ENCODE data around the gene HIRA. TPM values are rescaled to one million over a fixed set of nuclear protein-coding genes. Genes with fewer than 3 reads are reported as not detected.

HIRA gene
- total RNA-seq, 2 donors from 2014 or later: 26.9 to 34.9 TPM

DNA sequence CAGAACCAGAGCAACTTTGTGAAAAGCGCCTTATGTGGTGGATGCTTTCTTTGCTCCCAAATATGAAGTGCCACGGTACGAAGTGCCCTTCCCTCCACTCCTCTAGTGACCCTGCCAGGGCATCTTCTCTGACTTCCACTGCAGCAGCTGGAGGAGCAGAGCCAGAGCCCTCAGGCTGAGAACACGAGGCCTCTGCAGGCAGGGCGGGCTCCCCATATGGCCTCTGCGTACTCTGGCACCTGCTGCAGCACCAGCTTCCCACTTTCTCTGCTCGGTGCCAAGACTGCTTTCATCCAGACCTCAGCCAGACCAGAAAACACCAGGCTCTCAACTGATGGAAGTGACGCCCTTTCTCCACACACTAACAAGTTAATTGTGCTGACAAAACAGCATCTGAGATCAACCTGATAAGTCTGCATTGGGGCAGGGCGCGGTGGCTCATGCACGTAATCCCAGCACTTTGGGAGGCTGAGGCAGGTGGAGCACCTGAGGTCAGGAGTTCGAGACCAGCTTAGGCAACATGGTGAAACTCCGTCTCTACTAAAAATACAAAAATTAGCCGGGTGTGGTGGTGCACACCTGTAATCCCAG, 34.7 kb upstream of the HIRA start:
- DNase-seq (no peak), ATAC-seq (no peak)
- intact Hi-C loops (cut with DNase I, micrococcal nuclease): no loop called here

DNA sequence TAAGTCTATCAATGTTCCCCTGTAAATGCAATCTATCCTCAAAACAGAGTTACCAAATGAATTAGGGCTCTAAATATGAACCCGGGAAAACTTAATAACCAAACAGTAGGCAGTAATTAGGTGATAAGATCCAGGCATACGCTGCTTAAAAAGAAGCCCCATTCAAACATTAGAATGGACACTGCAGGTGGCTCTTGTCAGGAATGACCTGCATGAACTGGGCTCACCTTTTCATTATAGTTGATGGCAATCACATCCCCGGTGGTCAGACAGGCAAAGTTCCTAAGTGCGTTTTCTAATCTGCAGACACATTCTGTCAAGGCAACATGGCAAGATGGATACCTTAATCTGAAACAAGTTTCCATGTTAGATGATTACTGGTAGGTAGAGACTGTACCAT, 33.4 kb upstream of the HIRA start:
- intact Hi-C loops (cut with DNase I, micrococcal nuclease): no loop called here
- ATAC-seq (no peak), DNase-seq (no peak)

DNA sequence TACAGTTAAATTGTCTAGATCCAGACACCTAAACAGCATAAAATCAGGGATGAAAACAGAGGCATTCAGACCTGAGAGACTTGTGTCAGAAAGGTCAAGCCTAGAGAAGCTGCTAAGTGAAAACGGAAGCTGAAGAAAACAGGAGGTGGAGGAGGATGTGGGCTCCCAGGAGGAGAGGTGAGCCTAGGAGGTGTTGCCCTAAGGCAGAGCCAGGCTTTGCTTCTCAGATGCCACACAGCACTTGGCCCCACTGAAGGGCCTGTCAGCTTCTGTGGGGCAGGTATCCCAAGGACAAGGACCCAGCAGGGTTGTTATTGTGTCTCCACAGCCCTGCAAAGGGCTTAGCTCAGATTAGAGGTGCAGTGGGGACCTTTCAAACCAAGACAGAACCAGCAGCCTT, 33.0 kb upstream of the HIRA start:
- intact Hi-C loops (cut with DNase I, micrococcal nuclease): no loop called here
- DNase-seq: no peak
- ATAC-seq: no peak

DNA sequence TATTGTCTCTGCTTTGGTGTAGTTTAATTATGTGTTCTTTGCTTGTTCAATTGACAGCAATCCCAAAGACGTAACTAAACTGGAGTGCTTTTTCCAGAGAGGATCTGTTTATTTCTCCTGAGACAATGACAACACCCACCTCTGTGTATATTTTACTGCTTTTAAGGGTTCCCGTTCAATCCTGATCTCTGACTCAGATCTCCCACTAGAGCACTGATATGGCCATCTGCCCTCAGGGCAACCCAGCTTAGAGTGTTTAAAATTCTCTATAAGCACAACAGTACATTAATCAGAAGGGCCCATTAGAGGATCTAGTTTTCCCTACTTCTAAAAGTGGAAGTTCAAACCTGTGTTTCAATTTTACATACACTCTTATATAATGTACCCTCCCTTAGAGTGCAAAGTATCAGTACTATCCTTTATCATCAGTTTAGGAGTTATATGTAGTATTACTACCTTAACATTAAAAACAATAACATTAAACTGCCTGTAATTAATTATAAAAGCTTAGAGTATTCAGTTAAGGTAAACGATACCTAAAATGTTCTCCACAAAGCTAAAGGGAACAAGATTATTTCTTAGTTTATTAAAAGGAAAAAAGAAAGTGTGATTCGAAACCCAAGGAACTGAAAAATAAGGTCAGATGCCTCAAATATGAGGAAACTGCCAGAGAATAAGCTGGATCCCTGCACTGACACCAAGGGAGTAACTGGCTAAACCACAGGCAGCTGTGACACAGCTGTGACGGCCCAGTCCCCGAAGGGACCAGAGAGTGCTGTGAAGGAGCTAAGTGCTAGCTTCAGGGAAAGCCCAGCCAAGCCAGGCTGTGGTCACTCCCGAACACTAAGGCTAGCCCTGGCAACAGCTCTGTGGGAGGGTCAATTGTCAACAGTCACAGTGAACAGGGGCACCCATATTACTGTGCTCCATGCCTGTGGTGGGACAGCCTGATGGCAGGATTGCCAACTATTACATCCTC, 32.2 kb upstream of the HIRA start:
- no peak for ATAC-seq

DNA sequence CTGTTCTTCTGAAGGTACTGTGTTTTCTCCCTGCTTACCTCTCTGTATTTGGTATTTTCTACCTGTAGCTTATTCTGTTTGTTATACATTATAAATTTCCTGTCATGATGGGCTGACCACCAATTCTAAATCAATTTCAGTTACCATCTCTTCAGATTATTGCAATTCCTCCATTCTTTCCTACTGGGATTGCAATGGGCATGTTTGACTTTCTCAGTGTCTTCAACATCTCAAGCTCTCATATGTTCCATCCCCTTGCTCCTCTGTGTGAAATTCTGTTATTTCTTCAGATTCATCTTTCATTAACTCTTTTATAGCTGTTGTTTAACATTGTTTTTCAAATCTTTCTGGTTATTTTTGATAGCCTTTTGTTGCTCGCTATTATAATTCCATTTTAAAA, 31.5 kb upstream of the HIRA start:
- no peak for ATAC-seq
- intact Hi-C loops (cut with DNase I, micrococcal nuclease): no loop called here
- DNase-seq: no peak

More for the DNA sequence above, 32.2 kb upstream of the HIRA start:
- no peak for DNase-seq
- intact Hi-C loops (cut with DNase I, micrococcal nuclease): no loop called here

DNA sequence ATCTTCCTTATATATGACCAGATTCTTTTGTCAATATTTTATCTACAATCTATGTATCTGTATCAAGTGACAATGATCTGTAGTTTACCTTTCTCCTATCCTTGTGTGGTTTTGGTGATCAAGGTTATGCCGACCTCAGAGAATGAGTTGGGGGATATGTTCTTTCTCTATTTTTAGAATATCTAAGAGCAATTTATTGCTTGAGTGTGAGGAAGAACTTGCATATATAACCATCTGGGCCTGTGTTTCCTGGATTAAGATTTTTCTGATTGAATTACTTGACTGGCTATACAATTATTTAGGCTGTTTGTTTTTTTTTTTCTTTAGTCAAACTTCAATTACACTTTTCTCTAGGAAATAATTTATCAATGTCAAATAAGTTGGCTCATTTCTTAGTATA, 30.0 kb upstream of the HIRA start:
- no peak for DNase-seq
- intact Hi-C loops (cut with DNase I, micrococcal nuclease): no loop called here
- no peak for ATAC-seq

DNA sequence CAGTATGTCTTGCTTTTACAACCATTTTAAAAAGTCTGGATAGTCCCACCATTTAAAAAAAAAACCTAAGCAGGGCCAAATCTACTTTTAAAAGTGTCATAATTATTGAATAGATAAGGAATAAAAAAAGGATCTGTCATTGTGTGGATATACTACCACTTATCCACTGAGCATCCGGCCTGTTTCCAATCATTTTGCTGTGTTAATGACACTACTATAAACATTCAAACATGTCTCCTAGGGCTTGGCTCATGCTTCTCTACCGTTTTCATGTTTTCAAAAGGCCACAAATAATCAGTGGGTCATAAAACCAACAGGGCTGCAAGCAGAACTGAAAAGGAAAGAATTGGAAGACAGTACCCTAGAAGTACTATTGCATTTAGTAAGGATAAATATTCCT, 28.5 kb upstream of the HIRA start:
- ATAC-seq (no peak), DNase-seq (no peak)
- intact Hi-C loops (cut with DNase I, micrococcal nuclease): no loop called here

DNA sequence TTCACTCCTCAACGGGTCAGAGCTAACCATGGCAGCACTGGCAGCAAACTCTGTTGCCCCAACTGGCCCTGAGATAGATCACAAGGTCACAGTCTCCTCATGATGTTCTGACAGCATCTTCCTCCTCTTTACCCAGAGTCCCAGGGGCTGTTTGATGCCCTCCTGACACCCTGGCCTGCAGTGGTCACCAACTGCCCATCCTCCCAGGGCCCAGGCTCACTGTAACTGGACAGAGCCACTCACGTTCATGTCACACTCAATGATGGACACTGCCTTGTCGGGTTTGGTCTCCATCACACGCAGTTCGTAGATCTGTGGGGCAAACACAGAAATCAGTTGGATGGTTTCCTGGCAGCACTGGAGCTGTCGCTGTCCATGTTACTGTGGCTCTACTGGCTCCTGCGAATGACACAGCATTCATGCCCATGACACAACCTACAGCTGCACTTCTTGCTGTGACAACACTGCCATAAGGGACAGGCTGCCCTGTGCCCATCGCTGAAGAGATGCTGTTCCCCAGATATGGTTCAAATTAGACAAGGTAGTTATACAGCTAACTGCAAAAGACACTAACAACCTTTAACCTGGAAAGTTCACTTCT, 26.4 kb upstream of the HIRA start:
- ATAC-seq: no peak
- intact Hi-C loops (cut with DNase I, micrococcal nuclease): no loop called here
- DNase-seq: no peak

DNA sequence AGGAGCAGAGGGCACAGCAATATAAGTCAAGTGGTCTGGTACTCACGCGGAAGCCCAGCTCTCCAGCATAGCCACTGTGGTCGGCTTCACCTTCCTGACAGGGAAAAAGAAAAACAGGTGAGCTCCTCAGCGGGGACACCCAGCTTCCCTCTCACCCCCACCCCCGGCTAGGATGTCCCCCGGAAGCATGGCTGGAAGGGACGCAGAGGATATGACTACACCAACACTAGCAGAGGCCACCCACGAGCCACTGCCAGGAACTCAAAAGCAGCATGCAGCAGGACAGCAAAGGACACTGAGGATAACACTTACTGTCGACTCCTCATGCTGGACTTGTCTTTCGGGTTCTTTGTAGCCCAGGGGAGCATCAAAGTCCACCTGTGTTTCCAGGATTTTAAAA, 25.0 kb upstream of the HIRA start:
- intact Hi-C loops (cut with DNase I, micrococcal nuclease): no loop called here

DNA sequence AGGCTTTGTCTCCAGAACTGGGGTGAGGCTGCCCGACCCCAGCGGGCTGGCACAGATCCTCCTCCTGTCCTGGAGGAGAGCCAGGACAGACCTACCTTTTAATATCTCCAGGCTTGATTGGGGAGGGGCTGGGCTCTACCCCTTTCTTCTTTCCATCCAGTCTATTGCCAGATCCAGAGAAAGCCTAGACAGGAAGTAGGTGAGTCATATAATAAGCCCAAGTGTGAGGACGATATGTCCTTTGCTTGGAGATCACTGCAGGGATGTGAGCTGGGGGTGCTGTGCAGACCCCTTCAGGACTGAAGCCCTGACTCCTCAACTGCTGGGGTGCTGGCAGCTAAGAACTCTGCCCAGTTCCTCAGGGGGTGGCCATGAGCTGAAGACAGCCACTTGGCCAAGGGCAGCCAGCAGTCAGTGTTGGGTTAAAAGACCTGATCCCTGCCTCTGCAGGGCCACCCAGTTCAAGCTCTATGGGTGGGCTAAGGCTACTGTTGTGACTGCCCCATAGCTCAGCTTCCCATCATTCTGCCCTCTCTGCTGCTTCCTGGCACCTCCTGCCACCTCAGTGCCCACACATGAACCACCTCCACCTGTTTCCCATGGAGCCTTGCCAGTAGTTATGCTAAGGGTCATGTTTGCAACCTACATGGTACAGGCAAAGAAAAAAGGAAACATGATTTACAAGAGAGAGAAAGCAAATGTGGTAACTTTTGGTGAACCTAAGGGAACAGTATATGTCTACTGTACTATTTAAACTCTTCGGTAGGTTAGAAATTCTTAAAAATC, 24.2 kb upstream of the HIRA start:
- no peak for ATAC-seq
- intact Hi-C loops (cut with DNase I, micrococcal nuclease): no loop called here
- DNase-seq: no peak

More for the DNA sequence above, 25.0 kb upstream of the HIRA start:
- DNase-seq: no peak
- no peak for ATAC-seq

DNA sequence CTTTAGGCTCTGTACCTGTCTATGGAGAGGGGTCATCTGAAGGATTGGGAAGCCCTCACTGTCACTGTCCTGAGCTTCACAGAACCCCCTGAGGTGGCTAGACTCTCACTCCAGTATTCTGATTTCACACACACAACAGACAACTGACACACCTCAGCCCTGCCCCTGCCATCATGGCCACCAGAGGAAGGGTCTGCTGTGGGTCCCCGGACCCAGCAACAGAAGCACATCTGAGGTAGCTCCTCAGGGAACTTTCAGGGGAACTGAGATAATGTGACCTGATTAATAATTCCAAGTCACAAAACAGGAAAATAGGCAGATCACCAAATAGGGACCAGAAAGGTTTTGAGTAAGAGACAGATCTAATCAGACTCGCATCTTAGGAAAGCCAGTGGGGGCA, 23.5 kb upstream of the HIRA start:
- DNase-seq (no peak), ATAC-seq (no peak)
- intact Hi-C loops (cut with DNase I, micrococcal nuclease): no loop called here

DNA sequence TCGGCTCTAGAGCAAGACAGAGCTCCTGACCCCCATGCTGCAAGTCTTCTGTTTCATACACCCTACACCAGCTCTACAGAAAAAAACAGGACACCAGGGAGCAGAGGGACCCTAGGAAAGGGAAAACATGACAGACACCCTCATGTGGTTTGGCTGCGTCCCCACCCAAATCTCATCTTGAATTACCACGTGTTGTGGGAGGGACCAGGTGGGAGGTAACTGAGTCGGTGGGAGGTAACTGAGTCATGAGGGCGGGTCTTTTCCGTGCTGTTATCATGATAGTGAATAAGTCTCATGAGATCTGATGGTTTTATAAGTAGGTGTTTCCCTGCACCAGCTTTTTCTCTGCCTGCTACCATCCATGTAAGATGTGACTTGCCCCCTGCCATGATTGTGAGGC, 22.6 kb upstream of the HIRA start:
- intact Hi-C loops (cut with DNase I, micrococcal nuclease): no loop called here
- DNase-seq (no peak), ATAC-seq (no peak)

DNA sequence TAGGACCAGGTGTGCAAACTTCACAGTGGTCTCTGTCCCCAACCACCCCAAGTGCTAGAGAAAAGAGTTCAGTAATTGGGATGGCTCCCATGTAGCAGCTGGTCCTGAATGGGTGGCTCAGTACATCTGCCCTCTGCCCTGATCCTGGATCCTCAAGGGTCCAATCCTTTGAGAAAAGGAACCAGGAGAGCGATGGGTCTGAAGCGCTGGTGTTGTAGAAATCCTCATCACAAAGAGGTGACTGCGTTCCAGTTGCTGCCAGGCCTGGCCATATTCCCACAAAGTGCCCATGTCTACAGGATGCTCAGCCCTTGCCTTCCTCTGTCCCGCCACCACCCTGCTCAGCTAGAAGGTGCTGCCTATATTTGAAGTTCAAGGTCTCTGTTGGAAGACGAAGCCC, 22.2 kb upstream of the HIRA start:
- DNase-seq (no peak), ATAC-seq (no peak)
- intact Hi-C loops (cut with DNase I, micrococcal nuclease): no loop called here

DNA sequence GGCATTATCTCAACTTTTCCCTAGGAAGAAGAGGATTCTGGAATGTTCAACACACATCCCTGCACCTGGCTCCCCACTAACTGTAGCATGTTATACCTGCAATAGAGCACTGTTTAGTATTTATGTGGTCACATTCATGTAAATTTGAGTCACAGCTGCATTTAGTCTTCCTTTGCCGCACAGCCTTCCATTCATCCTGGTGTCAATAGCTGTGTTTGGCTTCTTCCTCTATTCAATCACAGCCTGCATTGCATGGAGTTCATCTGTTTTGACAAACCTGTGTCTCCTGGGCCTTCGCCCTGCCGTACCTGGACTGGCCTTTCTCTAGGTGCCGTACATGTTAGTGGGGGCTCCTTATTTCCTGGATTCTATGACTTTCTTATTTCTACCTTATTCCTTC, 20.0 kb upstream of the HIRA start:
- ATAC-seq: no peak
- no peak for DNase-seq
- intact Hi-C loops (cut with DNase I, micrococcal nuclease): no loop called here

DNA sequence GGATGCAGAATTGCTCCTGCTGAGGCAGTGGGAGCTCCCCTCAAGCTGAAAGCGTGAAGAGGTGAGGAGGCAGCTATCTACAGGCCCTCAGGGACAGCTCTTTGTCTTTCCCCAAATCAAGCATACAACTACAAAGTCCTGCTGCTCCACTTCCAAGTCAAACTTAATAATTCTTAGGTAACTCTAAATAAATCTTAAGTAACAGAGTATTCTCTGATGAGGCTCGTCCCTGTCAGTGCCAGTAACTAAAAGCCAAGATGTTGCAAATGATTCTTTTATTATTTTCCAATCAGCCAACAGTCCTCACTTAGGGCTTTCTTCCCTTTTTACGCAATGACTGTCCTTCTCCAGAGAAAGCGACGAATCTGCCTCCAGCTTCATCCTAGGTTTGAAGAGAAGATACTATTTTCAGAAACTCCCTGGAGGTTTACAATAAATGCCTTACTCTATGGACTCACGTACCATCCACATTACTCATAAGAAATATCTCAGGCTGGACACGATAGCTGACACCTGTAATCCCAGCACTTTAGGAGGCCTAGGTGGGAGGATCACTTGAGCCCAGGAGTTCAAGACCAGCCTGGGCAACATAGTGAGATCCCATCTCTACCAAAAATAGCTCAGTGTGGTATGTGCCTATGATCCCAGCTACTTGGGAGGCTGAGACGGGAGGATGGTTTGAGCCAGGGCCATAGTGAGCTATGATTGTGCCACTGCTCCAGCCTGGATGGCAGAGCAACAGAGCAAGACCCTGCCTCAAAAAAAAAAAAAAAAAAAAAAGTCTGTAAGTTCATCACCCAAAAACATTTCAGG, 19.0 kb upstream of the HIRA start:
- intact Hi-C loops (cut with DNase I, micrococcal nuclease): no loop called here
- no peak for DNase-seq
- ATAC-seq: no peak

DNA sequence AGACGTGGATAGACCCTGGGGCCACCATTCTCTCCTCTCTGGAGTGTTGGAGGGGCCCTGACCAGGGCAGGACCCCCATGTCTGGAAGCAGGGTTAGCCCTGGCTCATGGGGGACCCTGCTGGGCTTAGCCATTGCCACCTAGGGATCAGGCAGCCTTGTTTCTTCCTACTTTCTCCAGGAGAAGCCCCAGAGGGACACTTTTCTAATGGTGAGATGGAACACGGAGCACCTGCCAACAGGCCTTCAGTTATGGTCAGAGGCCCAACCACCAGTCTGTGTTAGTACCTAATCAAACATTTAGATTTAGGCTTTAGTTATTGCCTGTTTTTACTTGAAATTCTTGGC, 17.9 kb upstream of the HIRA start:
- intact Hi-C loops (cut with DNase I, micrococcal nuclease): no loop called here
- ATAC-seq: no peak
- no peak for DNase-seq

DNA sequence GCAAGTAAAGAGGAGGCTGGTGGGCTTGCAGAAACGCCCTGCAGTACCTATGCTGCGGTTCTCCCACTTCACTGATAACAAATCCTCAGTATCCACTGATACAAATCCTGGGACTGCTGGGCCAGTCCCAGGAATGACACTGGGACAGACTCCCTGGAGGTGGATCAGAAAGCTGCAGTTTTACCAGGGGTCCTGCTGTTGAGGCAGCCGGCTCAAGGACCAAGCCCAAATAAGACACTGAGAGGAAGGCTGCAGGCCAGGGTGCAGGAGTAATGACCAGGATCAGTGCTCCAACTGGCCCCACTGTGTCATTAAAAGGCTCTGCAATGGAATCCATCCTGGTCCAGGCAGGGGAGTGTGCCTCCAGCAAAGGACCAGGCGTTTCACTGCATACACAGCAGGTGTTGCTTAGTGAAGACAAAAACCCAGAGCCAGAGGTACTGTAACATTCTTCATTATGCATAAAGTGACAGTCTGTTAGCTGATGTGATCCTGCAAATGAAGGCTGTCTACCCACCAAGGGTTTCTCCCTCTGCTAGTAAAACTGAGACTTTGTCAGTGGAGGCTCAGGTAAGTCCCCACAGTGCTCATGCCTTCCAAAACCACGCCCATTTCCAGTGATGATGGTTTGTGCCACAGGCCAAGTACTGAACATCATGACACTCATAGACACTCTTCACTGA, 17.3 kb upstream of the HIRA start:
- ATAC-seq: no peak
- no peak for DNase-seq
- intact Hi-C loops (cut with DNase I, micrococcal nuclease): no loop called here

DNA sequence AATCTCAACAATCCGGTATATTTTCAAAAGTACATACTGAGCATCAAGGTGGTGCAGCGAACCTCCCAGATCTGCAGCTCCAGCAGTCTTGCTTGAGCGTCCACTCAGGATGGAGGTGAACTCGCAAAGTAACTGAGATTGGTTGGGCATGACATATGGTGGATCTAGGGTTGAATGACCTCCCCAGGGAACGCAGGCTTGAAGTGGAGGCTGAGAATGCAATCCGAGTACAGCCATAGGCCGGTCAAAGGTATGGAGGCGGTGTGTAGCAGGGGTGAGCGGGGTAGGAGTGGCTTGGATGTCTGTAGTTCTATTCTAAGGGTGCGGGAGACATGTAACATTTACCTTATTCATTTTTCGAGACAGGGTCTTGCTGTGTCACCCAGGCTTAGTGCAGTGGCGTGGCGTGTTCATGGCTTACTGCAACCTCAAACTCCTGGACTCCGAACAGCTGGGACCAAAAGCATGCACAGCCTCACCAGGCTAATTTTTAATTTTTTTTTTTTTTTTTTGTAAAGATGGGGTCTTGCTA, 16.6 kb upstream of the HIRA start:
- DNase-seq: peak; percentile 49 to 55
- intact Hi-C loops (cut with DNase I, micrococcal nuclease): no loop called here
- ATAC-seq: peak; percentile 69

All from left colon (tissue), 2 donors.